Measurements from ENCODE around the gene MESP2.

MESP2 gene

DNA sequence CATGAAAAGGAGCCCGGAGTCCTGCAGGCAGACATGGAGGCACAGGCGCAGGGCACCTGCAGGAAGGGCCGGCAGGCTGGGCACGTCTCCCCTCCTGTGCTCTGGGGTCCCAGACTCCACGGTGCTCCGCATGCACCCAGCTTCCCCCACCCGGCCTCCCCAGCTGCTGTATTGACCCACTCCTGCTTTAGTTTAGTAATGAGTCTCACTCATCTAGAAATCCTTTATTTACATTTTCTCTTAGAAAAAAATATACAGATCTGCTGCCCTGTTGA lies 8.5 kb downstream of the MESP2 start:
- TF ChIP-seq POLR2AphosphoS5 (IDR thresholded peaks at IDR 0.05; ENCODE audit: low read depth), result no peak
- TF ChIP-seq, protein P1, sequence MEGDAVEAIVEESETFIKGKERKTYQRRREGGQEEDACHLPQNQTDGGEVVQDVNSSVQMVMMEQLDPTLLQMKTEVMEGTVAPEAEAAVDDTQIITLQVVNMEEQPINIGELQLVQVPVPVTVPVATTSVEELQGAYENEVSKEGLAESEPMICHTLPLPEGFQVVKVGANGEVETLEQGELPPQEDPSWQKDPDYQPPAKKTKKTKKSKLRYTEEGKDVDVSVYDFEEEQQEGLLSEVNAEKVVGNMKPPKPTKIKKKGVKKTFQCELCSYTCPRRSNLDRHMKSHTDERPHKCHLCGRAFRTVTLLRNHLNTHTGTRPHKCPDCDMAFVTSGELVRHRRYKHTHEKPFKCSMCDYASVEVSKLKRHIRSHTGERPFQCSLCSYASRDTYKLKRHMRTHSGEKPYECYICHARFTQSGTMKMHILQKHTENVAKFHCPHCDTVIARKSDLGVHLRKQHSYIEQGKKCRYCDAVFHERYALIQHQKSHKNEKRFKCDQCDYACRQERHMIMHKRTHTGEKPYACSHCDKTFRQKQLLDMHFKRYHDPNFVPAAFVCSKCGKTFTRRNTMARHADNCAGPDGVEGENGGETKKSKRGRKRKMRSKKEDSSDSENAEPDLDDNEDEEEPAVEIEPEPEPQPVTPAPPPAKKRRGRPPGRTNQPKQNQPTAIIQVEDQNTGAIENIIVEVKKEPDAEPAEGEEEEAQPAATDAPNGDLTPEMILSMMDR (IDR thresholded peaks at IDR 0.05; ENCODE audit: insufficient read depth, low read length), result no peak
- TF ChIP-seq, protein P2, sequence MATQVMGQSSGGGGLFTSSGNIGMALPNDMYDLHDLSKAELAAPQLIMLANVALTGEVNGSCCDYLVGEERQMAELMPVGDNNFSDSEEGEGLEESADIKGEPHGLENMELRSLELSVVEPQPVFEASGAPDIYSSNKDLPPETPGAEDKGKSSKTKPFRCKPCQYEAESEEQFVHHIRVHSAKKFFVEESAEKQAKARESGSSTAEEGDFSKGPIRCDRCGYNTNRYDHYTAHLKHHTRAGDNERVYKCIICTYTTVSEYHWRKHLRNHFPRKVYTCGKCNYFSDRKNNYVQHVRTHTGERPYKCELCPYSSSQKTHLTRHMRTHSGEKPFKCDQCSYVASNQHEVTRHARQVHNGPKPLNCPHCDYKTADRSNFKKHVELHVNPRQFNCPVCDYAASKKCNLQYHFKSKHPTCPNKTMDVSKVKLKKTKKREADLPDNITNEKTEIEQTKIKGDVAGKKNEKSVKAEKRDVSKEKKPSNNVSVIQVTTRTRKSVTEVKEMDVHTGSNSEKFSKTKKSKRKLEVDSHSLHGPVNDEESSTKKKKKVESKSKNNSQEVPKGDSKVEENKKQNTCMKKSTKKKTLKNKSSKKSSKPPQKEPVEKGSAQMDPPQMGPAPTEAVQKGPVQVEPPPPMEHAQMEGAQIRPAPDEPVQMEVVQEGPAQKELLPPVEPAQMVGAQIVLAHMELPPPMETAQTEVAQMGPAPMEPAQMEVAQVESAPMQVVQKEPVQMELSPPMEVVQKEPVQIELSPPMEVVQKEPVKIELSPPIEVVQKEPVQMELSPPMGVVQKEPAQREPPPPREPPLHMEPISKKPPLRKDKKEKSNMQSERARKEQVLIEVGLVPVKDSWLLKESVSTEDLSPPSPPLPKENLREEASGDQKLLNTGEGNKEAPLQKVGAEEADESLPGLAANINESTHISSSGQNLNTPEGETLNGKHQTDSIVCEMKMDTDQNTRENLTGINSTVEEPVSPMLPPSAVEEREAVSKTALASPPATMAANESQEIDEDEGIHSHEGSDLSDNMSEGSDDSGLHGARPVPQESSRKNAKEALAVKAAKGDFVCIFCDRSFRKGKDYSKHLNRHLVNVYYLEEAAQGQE (IDR thresholded peaks at IDR 0.05; ENCODE audit: insufficient replicate concordance, low read depth), result no peak
- TF ChIP-seq SPI1 (IDR thresholded peaks at IDR 0.05; ENCODE audit: borderline replicate concordance, low read depth), result no peak
- TF ChIP-seq GABPA (IDR thresholded peaks at IDR 0.05; ENCODE audit: low read depth), result no peak
- no peaks in the 10 kb centered on the region for H3K27me3 ChIP-seq (ENCODE audit: insufficient read depth, poor library complexity, severe bottlenecking)
- no peak overlapping the region for H3K4me3 ChIP-seq (replicated peaks; ENCODE audit: insufficient read depth, low read length)
- DNase-seq (ENCODE audit: low read depth in 1 of 2, low spot score in 1 of 2), result no peak
- no peak overlapping the region for H3K27ac ChIP-seq (replicated peaks)

- H3K4me3 ChIP-seq (replicated peaks; ENCODE audit: insufficient read depth, low read length), result no peak overlapping the region
- TF ChIP-seq, protein P1 (IDR thresholded peaks at IDR 0.05; ENCODE audit: insufficient read depth, low read length), result no peak
- TF ChIP-seq POLR2AphosphoS5 (IDR thresholded peaks at IDR 0.05; ENCODE audit: low read depth) (no peak), GABPA (IDR thresholded peaks at IDR 0.05; ENCODE audit: low read depth) (no peak), SPI1 (IDR thresholded peaks at IDR 0.05; ENCODE audit: borderline replicate concordance, low read depth) (no peak)
- TF ChIP-seq, protein P2 (IDR thresholded peaks at IDR 0.05; ENCODE audit: insufficient replicate concordance, low read depth), result no peak
- no peaks in the 10 kb centered on the region for H3K27me3 ChIP-seq (ENCODE audit: insufficient read depth, poor library complexity, severe bottlenecking)
- no peak overlapping the region for H3K27ac ChIP-seq (replicated peaks)
- DNase-seq (ENCODE audit: low read depth in 1 of 2, low spot score in 1 of 2), result no peak
These were observed 9.1 kb downstream of the MESP2 start for GRCh38 chr15:89785064-89785773.

- Histone ChIP-seq H3K4me3 (replicated peaks; ENCODE audit: insufficient read depth, low read length) (no peak overlapping the region), H3K27me3 (ENCODE audit: insufficient read depth, poor library complexity, severe bottlenecking) (no peaks in the 10 kb centered on the region), H3K27ac (replicated peaks) (no peak overlapping the region)
- TF ChIP-seq POLR2AphosphoS5 (IDR thresholded peaks at IDR 0.05; ENCODE audit: low read depth) (no peak), GABPA (IDR thresholded peaks at IDR 0.05; ENCODE audit: low read depth) (no peak), SPI1 (IDR thresholded peaks at IDR 0.05; ENCODE audit: borderline replicate concordance, low read depth) (no peak)
- TF ChIP-seq, protein P1 (IDR thresholded peaks at IDR 0.05; ENCODE audit: insufficient read depth, low read length), result no peak
- TF ChIP-seq, protein P2 (IDR thresholded peaks at IDR 0.05; ENCODE audit: insufficient replicate concordance, low read depth), result no peak
- no peak for DNase-seq (ENCODE audit: low read depth in 1 of 2, low spot score in 1 of 2)
These were observed 9.6 kb downstream of the MESP2 start for GRCh38 chr15:89785774-89786140.
